Skeletal muscle satellite cell (primary cell): ENCODE results near the gene ABCA1.
"Not testable (repeated sequence)": the region's sequence is repeated elsewhere in the genome, so short reads cannot be mapped to it uniquely, and the experiment has no call there.

Experiments
- H3K27me3 ChIP-seq: 2 replicates; pipeline ENCODE4 v1.7.0; 2013; ENCODE audit warnings: low read length; ENCODE audit not compliant: control insufficient read depth, insufficient read depth
- H3K36me3 ChIP-seq: 2 replicates; pipeline ENCODE4 v1.7.0; 2013; ENCODE audit warnings: mild to moderate bottlenecking, control low read depth, low read length; ENCODE audit not compliant: insufficient read depth
- H3K4me1 ChIP-seq: 2 replicates; pipeline ENCODE4 v1.7.0; 2013; ENCODE audit warnings: low read length; ENCODE audit not compliant: control insufficient read depth, insufficient read depth
- H3K4me2 ChIP-seq: 2 replicates; pipeline ENCODE4 v1.7.0; 2013; ENCODE audit warnings: mild to moderate bottlenecking, low read length
- H3K4me3 ChIP-seq: 2 replicates; pipeline ENCODE4 v1.7.0; 2013; ENCODE audit warnings: low read length
- H3K9ac ChIP-seq: 2 replicates; pipeline ENCODE4 v1.7.0; 2013; ENCODE audit warnings: mild to moderate bottlenecking, low read depth, low read length, moderate library complexity
- H3K9me3 ChIP-seq: replicated peaks from 2 replicates; pipeline ENCODE4 v1.7.0; 2013; ENCODE audit warnings: mild to moderate bottlenecking, control low read depth, low read length

Gene ABCA1

GRCh38 chr9:104941597-104941996 lies 13.6 kb upstream of the ABCA1 start:
- no peaks in the 10 kb centered on the region for H3K27me3 ChIP-seq
- H3K4me3 ChIP-seq: no peak overlapping the region
- no peak overlapping the region for H3K9ac ChIP-seq
- no peaks in the 10 kb centered on the region for H3K36me3 ChIP-seq
- no peak overlapping the region for H3K4me2 ChIP-seq
- H3K9me3 ChIP-seq: no peaks in the 10 kb centered on the region
- H3K4me1 ChIP-seq: no peaks in the 10 kb centered on the region

- peaks cover 5% of the 10 kb centered on the region for H3K4me1 ChIP-seq
Measured at GRCh38 chr9:104936291-104936690, 8.3 kb upstream of the ABCA1 start.

GRCh38 chr9:104935501-104935810 lies 7.5 kb upstream of the ABCA1 start:
- H3K27me3 ChIP-seq, H3K36me3 ChIP-seq: not testable (repeated sequence)

More at GRCh38 chr9:104936291-104936690, 8.3 kb upstream of the ABCA1 start:
- Histone ChIP-seq H3K27me3 (no peaks in the 10 kb centered on the region), H3K4me2 (no peak overlapping the region), H3K9ac (no peak overlapping the region), H3K4me3 (no peak overlapping the region), H3K36me3 (no peaks in the 10 kb centered on the region), H3K9me3 (no peaks in the 10 kb centered on the region)

GRCh38 chr9:104934691-104935500 lies 6.9 kb upstream of the ABCA1 start:
- Histone ChIP-seq H3K4me2 (no peak overlapping the region), H3K9ac (no peak overlapping the region), H3K36me3 (no peaks in the 10 kb centered on the region), H3K27me3 (no peaks in the 10 kb centered on the region), H3K9me3 (no peaks in the 10 kb centered on the region), H3K4me1 (peaks cover 5% of the 10 kb centered on the region), H3K4me3 (no peak overlapping the region)

More at GRCh38 chr9:104935501-104935810, 7.5 kb upstream of the ABCA1 start:
- H3K4me2 ChIP-seq, H3K9me3 ChIP-seq, H3K9ac ChIP-seq, H3K4me3 ChIP-seq, H3K4me1 ChIP-seq: not testable (repeated sequence)

GRCh38 chr9:104933091-104933490 lies 5.1 kb upstream of the ABCA1 start:
- not testable (repeated sequence) for H3K36me3 ChIP-seq, H3K9me3 ChIP-seq, H3K4me2 ChIP-seq, H3K4me3 ChIP-seq, H3K9ac ChIP-seq, H3K27me3 ChIP-seq, H3K4me1 ChIP-seq

GRCh38 chr9:104931256-104931655 lies 3.3 kb upstream of the ABCA1 start:
- no peak overlapping the region for H3K4me3 ChIP-seq
- peaks cover 18% of the 10 kb centered on the region for H3K4me1 ChIP-seq
- no peak overlapping the region for H3K4me2 ChIP-seq
- H3K36me3 ChIP-seq: no peaks in the 10 kb centered on the region
- no peaks in the 10 kb centered on the region for H3K9me3 ChIP-seq
- H3K9ac ChIP-seq: no peak overlapping the region
- no peaks in the 10 kb centered on the region for H3K27me3 ChIP-seq

- Histone ChIP-seq H3K9ac (peak overlapping the region; percentile 72), H3K27me3 (no peaks in the 10 kb centered on the region), H3K36me3 (no peaks in the 10 kb centered on the region), H3K4me2 (peak overlapping the region; percentile 93), H3K4me1 (peaks cover 14% of the 10 kb centered on the region), H3K4me3 (peak overlapping the region; percentile 81), H3K9me3 (no peaks in the 10 kb centered on the region)
Measured at GRCh38 chr9:104927216-104927911, 591 bp downstream of the ABCA1 start.

GRCh38 chr9:104923740-104924139 lies 4.2 kb downstream of the ABCA1 start:
- Histone ChIP-seq H3K9ac (no peak overlapping the region), H3K4me3 (no peak overlapping the region), H3K27me3 (no peaks in the 10 kb centered on the region), H3K4me1 (peaks cover 14% of the 10 kb centered on the region), H3K4me2 (no peak overlapping the region), H3K36me3 (no peaks in the 10 kb centered on the region), H3K9me3 (no peaks in the 10 kb centered on the region)

- Histone ChIP-seq H3K4me1 (peaks cover 11% of the 10 kb centered on the region), H3K9me3 (no peaks in the 10 kb centered on the region), H3K4me2 (no peak overlapping the region), H3K36me3 (no peaks in the 10 kb centered on the region), H3K4me3 (no peak overlapping the region), H3K9ac (no peak overlapping the region), H3K27me3 (no peaks in the 10 kb centered on the region)
Measured at GRCh38 chr9:104923289-104923688, 4.7 kb downstream of the ABCA1 start.

- not testable (repeated sequence) for H3K4me2 ChIP-seq, H3K4me3 ChIP-seq, H3K36me3 ChIP-seq, H3K27me3 ChIP-seq, H3K4me1 ChIP-seq, H3K9ac ChIP-seq, H3K9me3 ChIP-seq
Measured at GRCh38 chr9:104922748-104923147, 5.2 kb downstream of the ABCA1 start.

- no peak overlapping the region for H3K4me3 ChIP-seq
- no peak overlapping the region for H3K4me2 ChIP-seq
- no peak overlapping the region for H3K9ac ChIP-seq
- H3K4me1 ChIP-seq: no peaks in the 10 kb centered on the region
- no peaks in the 10 kb centered on the region for H3K9me3 ChIP-seq
- H3K27me3 ChIP-seq: no peaks in the 10 kb centered on the region
- H3K36me3 ChIP-seq: no peaks in the 10 kb centered on the region
Measured at GRCh38 chr9:104921067-104921741, 6.8 kb downstream of the ABCA1 start.
